NCI-H774 (cell line): ENCODE results near the gene PPP1CA.
A peak's percentile ranks its signal among the peaks of the same experiment; 100 is the strongest.

ENCODE experiments used
- DNase-seq: peaks from one replicate; lab custom pipeline; 2025; lab: John Stamatoyannopoulos, UW

PPP1CA gene

DNA sequence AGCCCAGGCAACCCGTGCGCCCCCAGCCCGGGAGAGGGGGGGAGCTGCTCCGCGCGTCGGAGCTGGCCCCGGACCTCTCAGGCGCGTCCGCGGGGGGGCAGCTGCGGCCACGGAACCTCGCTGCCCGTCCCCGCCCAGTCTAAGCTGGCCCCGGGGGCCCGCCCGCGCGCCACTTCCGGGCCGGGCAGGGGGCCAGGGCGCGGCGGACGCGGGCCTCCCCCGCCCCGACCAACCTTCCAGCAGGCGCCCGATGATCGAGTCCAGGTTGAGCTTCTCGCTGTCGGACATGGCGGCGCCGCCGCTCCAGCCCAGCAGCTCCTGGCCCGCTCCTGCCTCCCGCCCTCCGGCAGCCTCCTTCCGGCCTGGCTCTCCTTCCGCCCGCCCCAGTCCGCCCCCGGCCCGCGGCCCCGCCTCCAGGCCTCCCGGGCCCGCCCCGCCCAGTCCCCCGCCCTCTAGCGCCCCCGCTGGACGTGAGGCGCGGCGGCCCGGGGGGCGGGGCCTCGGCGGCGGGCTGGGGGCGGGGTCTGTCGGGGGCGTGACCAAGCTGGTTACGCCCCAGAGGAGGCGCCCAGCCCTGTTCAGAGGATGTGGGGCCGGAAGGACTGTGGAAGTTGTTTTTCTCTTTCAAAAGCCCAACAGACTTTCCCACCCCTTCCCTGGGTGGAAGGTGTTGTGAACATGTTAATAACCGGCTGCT lies at the start of gene PPP1CA:
Gene PPP1CA, minus strand, starts transcription at position 364 of the 697 bp plus-strand sequence. Its CDS starts 76 bp downstream, at position 288.
- peak; percentile 90 for DNase-seq

DNA sequence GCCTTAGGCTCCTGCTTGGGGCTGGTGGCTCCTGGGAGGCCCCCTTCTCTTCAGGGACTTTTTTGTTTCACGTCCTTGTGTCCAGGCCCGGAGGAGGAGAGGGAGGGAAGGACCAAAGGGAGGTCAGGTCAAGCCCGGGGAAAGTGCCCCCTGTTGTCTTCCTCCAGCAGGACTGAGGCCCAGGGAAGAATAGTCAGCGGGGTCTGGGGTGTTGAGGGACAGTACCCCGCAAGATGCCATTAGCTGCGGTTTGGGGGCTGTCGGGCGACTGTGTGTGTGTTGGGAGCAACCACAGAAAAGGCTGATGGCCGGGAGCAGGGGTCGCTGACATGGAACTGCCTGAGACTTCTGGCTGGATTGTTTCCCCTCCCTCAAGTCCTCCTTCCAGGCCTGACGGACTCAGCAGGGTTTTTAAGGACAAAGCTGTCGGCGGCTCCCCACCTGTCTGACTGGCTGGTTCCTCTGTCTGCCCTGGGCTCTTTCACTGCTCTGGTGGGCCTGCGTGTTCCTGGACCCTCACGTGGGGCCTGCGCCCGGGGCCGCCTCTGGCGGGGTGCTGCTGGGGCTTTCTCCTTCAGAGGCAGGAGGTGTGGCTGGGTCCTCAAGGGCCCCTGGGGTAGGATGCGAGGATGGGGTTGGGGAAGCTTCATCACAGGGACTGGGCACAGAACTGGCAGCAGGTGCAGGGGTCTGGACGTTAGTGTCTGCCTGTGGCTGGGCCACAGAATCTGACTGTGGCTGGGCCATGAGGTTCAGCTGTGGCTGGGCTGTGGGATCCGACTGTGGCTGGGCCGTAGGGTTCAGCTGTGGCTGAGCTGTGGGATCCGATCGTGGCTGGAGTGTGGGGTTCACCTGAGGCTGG lies 49.4 kb upstream of the PPP1CA start:
- DNase-seq = no peak

DNA sequence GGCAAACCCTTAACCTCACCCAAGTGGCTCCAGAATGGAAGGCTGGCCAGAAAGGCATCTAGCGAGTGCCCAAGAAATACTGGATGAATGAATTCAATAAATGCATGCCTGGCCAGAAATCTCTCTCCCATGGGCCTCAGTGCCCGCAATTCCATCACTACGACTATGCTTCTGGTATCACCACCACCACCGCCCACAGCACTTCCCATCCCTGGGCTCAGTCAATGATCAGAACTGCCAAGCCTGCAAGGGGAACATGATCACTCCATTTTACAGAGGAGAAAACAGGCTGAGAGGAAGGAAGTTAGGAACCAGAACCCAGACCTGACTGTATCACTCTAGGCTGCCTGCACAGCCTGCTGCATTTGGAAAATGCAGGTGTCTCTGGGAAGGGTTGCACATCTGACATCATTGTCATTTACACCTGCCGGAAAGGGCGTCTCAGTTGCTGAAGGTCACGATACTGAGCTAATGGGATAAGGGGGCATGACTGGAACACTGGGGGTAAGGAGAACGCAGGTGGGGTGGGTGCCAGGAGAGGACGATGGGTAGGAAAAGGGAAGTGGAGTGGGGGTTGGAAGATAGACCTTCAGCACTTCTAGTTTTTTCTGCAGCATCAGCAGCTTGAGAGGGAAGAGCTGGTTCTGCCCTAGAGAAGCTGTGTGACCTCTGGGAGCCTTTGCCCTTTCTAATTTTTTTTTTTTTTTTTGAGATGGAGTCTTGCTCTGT lies 47.6 kb upstream of the PPP1CA start:
- peak; percentile 28 for DNase-seq

DNA sequence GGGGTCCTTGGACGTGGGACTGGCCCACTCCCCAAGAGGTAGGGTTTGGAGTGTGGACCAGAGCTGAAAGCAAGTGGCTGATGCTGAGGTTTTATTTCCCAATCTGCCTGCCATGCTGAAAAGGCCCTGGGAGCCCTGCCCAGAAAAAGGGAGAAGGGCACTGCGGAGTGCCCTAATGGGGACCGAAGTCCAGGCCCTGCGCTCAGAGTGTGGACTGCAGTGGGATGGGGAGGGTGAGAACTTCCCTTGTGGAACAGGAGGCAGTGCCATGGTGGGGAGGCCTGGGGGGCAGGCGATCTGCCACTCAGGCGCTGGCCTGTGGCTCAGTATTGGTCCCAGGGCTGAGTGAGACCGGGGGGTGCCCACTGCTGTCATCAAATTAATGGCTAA lies 46.6 kb upstream of the PPP1CA start:
- DNase-seq = no peak

- no peak for DNase-seq
Measured at GRCh38 chr11:67445515-67445914, 43.9 kb upstream of the PPP1CA start.

- no peak for DNase-seq
Measured at GRCh38 chr11:67442504-67443404, 41.1 kb upstream of the PPP1CA start.

DNA sequence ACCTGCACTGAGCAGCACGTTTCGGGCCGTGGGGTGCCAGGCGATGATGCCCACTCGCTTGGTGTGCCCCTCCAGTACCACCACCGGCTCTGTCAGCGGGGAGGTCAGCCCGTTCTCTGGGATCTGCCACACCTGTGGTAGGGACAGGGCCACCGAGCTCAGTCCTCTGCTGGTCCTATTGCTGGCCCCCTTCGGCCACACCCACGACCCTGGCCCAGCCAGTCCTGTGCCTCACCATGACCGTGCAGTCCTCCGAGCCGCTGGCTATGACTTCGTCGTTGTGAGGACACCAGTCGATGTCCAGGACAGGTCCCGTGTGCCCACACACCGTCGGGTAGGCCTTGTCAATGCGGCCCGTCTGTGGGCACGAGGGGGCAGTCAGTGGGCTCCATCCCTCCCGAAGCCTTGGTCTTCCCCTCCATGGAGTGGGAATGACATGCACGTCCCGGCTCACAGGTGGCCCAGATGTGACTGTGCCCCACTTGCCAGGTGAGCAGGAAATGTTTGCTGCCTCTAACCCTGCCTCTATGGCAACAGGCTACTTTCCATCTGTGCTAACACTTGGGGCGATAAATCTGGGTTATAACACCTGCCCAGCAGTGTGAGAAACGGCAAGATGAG lies 40.2 kb upstream of the PPP1CA start:
- no peak for DNase-seq

GRCh38 chr11:67441098-67441563 lies 39.5 kb upstream of the PPP1CA start:
- DNase-seq = no peak

GRCh38 chr11:67440229-67441097 lies 38.8 kb upstream of the PPP1CA start:
- DNase-seq = no peak

DNA sequence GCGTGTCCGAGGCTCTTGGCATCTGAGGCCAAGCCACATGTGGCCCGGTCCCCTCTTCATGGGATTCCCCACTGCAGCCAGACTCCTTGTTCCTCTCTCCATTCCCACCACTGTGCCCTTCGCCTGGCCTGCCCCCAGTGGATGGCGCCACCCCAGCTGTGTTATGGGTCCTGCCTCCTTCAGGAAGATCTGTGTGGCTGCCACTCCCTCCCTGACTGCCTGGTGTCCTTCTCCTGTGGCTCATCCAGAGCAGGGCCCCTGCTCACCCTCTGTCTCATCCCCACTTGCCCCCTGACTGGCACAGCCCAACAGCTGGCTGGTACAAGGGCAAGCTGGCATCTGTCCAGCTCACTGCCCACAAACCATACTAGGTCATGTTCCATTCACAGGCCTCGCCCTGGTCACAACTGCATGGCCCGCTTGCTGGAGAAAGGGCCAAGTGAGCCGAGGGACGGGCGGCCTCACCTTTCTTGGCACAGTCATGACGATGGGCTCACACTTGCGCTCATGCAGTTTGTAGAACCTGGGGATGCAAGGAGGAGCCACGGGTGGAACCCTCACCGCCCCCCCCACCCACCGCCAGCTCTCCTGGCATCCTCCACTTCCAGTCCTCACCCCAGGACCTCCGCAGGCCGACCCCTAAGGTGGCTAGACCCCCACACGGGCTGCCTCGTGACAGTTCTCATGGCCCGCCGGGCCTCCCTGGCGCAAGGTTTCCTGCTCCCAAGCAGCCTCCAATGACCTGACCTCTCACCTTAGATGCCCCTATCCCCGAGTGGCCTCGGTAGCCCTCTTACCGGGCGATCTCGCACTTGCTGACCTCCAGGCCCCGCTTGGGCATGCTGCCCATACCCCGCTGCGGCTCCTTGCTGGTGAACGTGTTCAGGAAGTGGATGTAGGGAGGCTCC lies 37.9 kb upstream of the PPP1CA start:
- DNase-seq = no peak

DNA sequence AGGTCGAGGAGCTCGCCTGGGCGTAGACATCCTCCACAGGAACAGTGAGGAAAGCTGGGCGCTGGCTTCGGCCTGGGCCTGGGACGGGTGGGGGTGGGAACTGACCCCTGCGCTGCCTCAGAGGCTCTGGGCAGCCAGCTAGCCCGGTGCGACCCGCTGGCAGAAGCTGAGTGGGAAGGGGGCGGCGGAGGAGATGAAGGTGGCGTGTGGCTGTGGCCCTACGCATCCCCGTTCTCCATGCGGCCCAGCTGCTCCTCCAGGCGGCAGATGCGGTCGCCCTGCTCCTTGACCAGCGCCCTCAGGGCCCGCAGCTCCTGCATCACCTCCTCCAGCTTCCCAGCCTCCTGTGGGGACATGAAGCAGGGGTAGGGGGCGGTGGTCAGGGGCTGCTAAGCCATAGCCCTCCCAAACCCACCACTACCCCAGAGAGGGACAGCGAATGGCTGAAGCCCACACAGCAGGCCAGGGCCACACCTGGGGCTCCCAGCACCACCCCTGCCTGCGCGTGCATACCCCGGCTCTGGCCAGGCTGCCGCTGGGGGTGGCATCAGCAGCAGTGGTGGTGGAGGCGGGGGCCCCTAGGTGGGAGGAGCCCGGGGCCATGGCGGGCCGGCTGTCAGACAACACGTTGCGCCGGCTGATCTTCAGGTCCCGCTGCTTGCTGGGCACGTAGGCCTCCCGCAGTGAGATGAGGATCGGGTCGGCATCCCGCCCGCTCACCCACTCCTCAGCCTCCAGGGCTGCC lies 36.7 kb upstream of the PPP1CA start:
- DNase-seq = no peak

- no peak for DNase-seq
Measured at GRCh38 chr11:67437809-67438157, 36.1 kb upstream of the PPP1CA start.

DNA sequence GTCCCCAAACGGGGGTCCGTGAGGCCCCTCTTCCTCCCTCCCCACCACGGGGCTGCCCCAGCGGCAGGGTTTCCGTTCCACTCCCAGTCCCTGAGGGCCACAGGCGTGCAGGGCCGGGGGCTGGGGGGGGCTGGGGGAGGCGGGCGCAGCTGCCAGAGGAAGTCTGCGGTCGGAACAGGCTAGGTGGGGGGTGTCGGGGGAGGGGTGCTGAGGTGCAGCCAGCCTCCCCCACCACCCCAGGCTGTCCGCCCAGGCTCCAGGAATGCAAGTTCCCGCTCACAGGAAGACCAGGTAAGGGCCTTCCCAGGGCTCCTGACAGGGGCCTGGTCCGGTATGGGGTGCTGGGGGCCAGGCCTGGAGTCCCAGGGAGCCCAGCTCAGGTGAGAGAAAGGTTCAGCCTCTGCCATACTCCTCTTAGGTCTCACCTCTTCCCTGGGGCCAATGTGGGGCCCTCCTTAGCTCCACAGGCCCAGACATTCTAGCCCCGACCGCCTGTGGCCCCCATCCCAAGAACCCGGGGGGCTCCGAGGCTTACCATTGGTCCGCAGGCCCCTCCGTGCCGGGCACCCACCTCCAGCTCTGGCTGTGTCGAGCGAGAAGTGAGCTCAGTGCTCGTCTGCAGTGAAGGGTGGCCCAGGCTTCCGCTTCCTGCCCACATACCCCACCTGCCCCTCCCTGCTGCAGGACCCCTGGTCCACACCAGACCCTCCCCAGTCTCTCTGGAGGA lies 35.6 kb upstream of the PPP1CA start, which contains the start of gene PTPRCAP:
Gene PTPRCAP, minus strand, starts transcription at position 601 of the 727 bp plus-strand sequence. Its CDS starts 63 bp downstream, at position 538.
- DNase-seq = no peak

- DNase-seq = no peak
Measured at GRCh38 chr11:67436459-67437081, 34.9 kb upstream of the PPP1CA start.

GRCh38 chr11:67435727-67436458 lies 34.2 kb upstream of the PPP1CA start:
- DNase-seq = no peak

- DNase-seq = no peak
Measured at GRCh38 chr11:67435031-67435726, 33.5 kb upstream of the PPP1CA start.
